Calu3 (cell line): Measurements from ENCODE around the gene TMEM69. TPM values are rescaled to one million over a fixed set of nuclear protein-coding genes. Genes with fewer than 3 reads are reported as not detected.

ENCODE experiments used
- BruUV-seq: library from RNA; stranded (reverse); fragments of 400-500 nt; replicated peaks from 2 replicates; lab custom pipeline; 2021; lab: Mats Ljungman, UMichigan
- CTCF ChIA-PET: fragments of 300-600 bp; sonication (Branson Sonifier 250); formaldehyde crosslinking; loops from one replicate; lab custom pipeline; 2022; ENCODE audit warnings: antibody characterized with exemption; lab: Charles Lee
- DNase-seq: peaks from one replicate; pipeline ENCODE4 v3.0.0; 2022
- H3K27ac Mint-ChIP-seq: one replicate; pipeline ENCODE4 v1.8.0; 2022; ENCODE audit warnings: mixed read lengths; ENCODE audit not compliant: unreplicated experiment
- H3K27me3 Mint-ChIP-seq: one replicate; pipeline ENCODE4 v1.8.0; 2022; ENCODE audit warnings: mixed read lengths; ENCODE audit not compliant: unreplicated experiment
- H3K36me3 Mint-ChIP-seq: one replicate; pipeline ENCODE4 v1.8.0; 2022; ENCODE audit warnings: mild to moderate bottlenecking, moderate library complexity, mixed read lengths; ENCODE audit not compliant: insufficient read depth, unreplicated experiment
- H3K4me1 Mint-ChIP-seq: one replicate; pipeline ENCODE4 v1.8.0; 2022; ENCODE audit warnings: mild to moderate bottlenecking, low read depth, mixed read lengths; ENCODE audit not compliant: unreplicated experiment
- H3K4me3 Mint-ChIP-seq: one replicate; pipeline ENCODE4 v1.8.0; 2022; ENCODE audit warnings: mild to moderate bottlenecking, low read depth, moderate library complexity, mixed read lengths; ENCODE audit not compliant: unreplicated experiment
- H3K9me3 Mint-ChIP-seq: one replicate; pipeline ENCODE4 v1.8.0; 2022; ENCODE audit warnings: low read depth, mixed read lengths; ENCODE audit not compliant: unreplicated experiment
- CTCF ChIP-seq: fragments of 200-600 bp; IDR thresholded peaks from one replicate; pipeline ENCODE4 v1.8.0; 2022; ENCODE audit warnings: antibody characterized with exemption; ENCODE audit not compliant: unreplicated experiment
- intact Hi-C: fragments of 100-400 bp; cut with micrococcal nuclease; formaldehyde crosslinking; loops from one replicate; pipeline ENCODE4 v1.10.0; 2022; ENCODE audit not compliant: unreplicated experiment
- total RNA-seq: library from RNA; stranded (reverse); gene quantifications from 2 replicates; pipeline ENCODE4 v1.2.3, GENCODE V29; 2022

The TMEM69 gene
- total RNA-seq, 1 experiment from 2014 or later, result 31.7 TPM

GRCh38 chr1:45658171-45658570 is 29.8 kb upstream of the TMEM69 start:
- CTCF ChIA-PET, result no interaction called here
- no peak for TF ChIP-seq CTCF
- Mint-ChIP-seq H3K36me3 (peaks cover 23% of the 10 kb centered on the region), H3K9me3 (no peaks in the 10 kb centered on the region), H3K4me3 (no peak overlapping the region), H3K4me1 (no peaks in the 10 kb centered on the region), H3K27me3 (no peaks in the 10 kb centered on the region), H3K27ac (no peak overlapping the region)
- intact Hi-C loops, result no loop called here
- no peak for DNase-seq
- no TSS peak for BruUV-seq

GRCh38 chr1:45659222-45659621 is 28.8 kb upstream of the TMEM69 start:
- CTCF ChIA-PET, result no interaction called here
- Mint-ChIP-seq H3K27me3 (no peaks in the 10 kb centered on the region), H3K27ac (no peak overlapping the region), H3K4me3 (no peak overlapping the region), H3K9me3 (no peaks in the 10 kb centered on the region), H3K4me1 (no peaks in the 10 kb centered on the region), H3K36me3 (peaks cover 22% of the 10 kb centered on the region)
- TF ChIP-seq CTCF, result no peak
- BruUV-seq, result no TSS peak
- intact Hi-C loops, result no loop called here
- DNase-seq, result no peak

- TSS peak; percentile 75 for BruUV-seq
- H3K4me3 Mint-ChIP-seq, result no peak overlapping the region
- H3K4me1 Mint-ChIP-seq, result no peaks in the 10 kb centered on the region
- TF ChIP-seq CTCF, result no peak
- no peak for DNase-seq
- H3K27ac Mint-ChIP-seq, result no peak overlapping the region
- intact Hi-C loops, result no loop called here
- CTCF ChIA-PET, result no interaction called here
- no peaks in the 10 kb centered on the region for H3K9me3 Mint-ChIP-seq
- peaks cover 22% of the 10 kb centered on the region for H3K36me3 Mint-ChIP-seq
- H3K27me3 Mint-ChIP-seq, result no peaks in the 10 kb centered on the region
Measured at GRCh38 chr1:45660336-45660735, 27.6 kb upstream of the TMEM69 start.

- BruUV-seq, result no TSS peak
- Mint-ChIP-seq H3K4me1 (peaks cover 6% of the 10 kb centered on the region), H3K27ac (no peak overlapping the region), H3K36me3 (no peaks in the 10 kb centered on the region), H3K9me3 (no peaks in the 10 kb centered on the region), H3K27me3 (no peaks in the 10 kb centered on the region), H3K4me3 (no peak overlapping the region)
- intact Hi-C loops, result no loop called here
- no peak for TF ChIP-seq CTCF
- CTCF ChIA-PET, result no interaction called here
- no peak for DNase-seq
Measured at GRCh38 chr1:45666836-45667235, 21.1 kb upstream of the TMEM69 start.
